Ovary (tissue), 3 donors: ENCODE results near the gene MAP4.

ENCODE experiments used
- EP300 ChIP-seq: sonication (generic); formaldehyde crosslinking; IDR thresholded peaks from one replicate; pipeline ENCODE4 v1.6.1; 2017; ENCODE audit warnings: antibody characterized with exemption
- POLR2A ChIP-seq: fragments of 450-650 bp; IDR thresholded peaks from one replicate; pipeline ENCODE4 v1.6.1; 2017; ENCODE audit warnings: antibody characterized with exemption, mild to moderate bottlenecking, moderate library complexity
- TF ChIP-seq, protein P1 (sequence below), 3 donors: fragments of 450-650 bp in 2 of 3; fragments of 200-600 bp in 1 of 3; IDR thresholded peaks; one replicate each; pipeline versions ENCODE4 v1.5.1 to v1.8.0; 2016 to 2022; ENCODE audit warnings: antibody characterized with exemption in 3 of 3, mild to moderate bottlenecking in 1 of 3
- donor health status: DM: no; HTN: no; CAD: no.

DNA sequence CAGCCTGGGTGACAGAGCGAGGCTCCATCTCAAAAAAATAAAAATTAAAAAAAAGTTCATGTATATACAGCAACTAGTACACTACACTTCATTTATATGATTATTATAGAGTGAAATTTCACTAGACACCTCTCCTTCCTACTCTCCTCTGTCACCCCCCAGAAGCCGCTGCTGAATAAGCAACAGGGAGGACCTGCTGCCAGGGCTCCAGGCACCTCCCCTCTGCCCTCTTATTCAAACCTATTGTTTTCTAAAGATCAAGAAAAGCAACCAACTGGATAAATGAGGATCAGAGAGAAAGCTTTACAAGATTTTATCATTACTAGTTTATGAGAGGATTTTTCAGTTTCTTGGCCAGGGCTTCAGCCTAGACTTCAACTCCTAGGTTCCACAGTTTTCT is 141.8 kb downstream of the MAP4 start:
- TF ChIP-seq, protein P1, sequence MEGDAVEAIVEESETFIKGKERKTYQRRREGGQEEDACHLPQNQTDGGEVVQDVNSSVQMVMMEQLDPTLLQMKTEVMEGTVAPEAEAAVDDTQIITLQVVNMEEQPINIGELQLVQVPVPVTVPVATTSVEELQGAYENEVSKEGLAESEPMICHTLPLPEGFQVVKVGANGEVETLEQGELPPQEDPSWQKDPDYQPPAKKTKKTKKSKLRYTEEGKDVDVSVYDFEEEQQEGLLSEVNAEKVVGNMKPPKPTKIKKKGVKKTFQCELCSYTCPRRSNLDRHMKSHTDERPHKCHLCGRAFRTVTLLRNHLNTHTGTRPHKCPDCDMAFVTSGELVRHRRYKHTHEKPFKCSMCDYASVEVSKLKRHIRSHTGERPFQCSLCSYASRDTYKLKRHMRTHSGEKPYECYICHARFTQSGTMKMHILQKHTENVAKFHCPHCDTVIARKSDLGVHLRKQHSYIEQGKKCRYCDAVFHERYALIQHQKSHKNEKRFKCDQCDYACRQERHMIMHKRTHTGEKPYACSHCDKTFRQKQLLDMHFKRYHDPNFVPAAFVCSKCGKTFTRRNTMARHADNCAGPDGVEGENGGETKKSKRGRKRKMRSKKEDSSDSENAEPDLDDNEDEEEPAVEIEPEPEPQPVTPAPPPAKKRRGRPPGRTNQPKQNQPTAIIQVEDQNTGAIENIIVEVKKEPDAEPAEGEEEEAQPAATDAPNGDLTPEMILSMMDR (IDR thresholded peaks at IDR 0.05) = no peak
- no peak for TF ChIP-seq POLR2A
- no peak for TF ChIP-seq EP300
